PC-3 (cell line): ENCODE data around the gene HOXA6. TPM values are rescaled to one million over a fixed set of nuclear protein-coding genes. Genes with fewer than 3 reads are reported as not detected.

Experiments
- ATAC-seq: fragments of 200-7000 bp; cut with Tn5 transposase; 2 replicates; pipeline ENCODE4 v1.9.1; 2020; ENCODE audit warnings: mild to moderate bottlenecking, moderate library complexity
- BruUV-seq: library from RNA; stranded (reverse); fragments of 400-500 nt; replicated peaks from 2 replicates; lab custom pipeline; 2021; lab: Mats Ljungman, UMichigan
- CTCF ChIA-PET: fragments of 300-600 bp; sonication (Branson Sonifier 250); formaldehyde crosslinking; loops from one replicate; lab custom pipeline; 2022; ENCODE audit warnings: antibody characterized with exemption; lab: Charles Lee
- POLR2A ChIA-PET: fragments of 300-600 bp; sonication (Branson Sonifier 250); formaldehyde crosslinking; loops from one replicate; lab custom pipeline; 2022; ENCODE audit warnings: antibody characterized with exemption; ENCODE audit not compliant: unreplicated experiment; lab: Charles Lee
- DNase-seq: peaks from one replicate; pipeline ENCODE4 v3.0.0-alpha.2; 2015
- H2AFZ ChIP-seq: fragments of 300-600 bp; sonication (generic); 2 replicates; pipeline ENCODE4 v1.6.0; 2016; ENCODE audit warnings: antibody characterized with exemption, low read length
- H3F3A ChIP-seq: fragments of 300-600 bp; sonication (generic); one replicate; pipeline ENCODE4 v1.6.0; 2017; ENCODE audit warnings: antibody characterized with exemption, low read length, control low read depth, mild to moderate bottlenecking; ENCODE audit not compliant: unreplicated experiment
- H3K27ac ChIP-seq: fragments of 300-600 bp; sonication (generic); 2 replicates; pipeline ENCODE4 v1.5.1; 2016; ENCODE audit warnings: mild to moderate bottlenecking, low read length
- H3K27me3 ChIP-seq: fragments of 300-600 bp; sonication (generic); 2 replicates; pipeline ENCODE4 v1.6.1; 2016; ENCODE audit warnings: low read length, mixed read lengths
- H3K36me3 ChIP-seq: fragments of 300-600 bp; sonication (generic); 2 replicates; pipeline ENCODE4 v1.6.1; 2016; ENCODE audit warnings: low read depth, mixed run types, low read length, mixed read lengths
- H3K4me1 ChIP-seq: fragments of 300-600 bp; sonication (generic); 2 replicates; pipeline ENCODE4 v1.5.1; 2016; ENCODE audit warnings: low read length; ENCODE audit not compliant: insufficient read depth
- H3K4me2 ChIP-seq: fragments of 300-600 bp; sonication (generic); 2 replicates; pipeline ENCODE4 v1.6.0; 2016; ENCODE audit warnings: low read length
- H3K4me3 ChIP-seq: fragments of 300-600 bp; sonication (generic); 2 replicates; pipeline ENCODE4 v1.5.1; 2016; ENCODE audit warnings: mild to moderate bottlenecking, low read length, mixed read lengths
- H3K79me2 ChIP-seq: fragments of 300-600 bp; sonication (generic); 2 replicates; pipeline ENCODE4 v1.6.1; 2017; ENCODE audit warnings: low read length, mixed read lengths
- H3K9ac ChIP-seq: fragments of 300-600 bp; sonication (generic); 2 replicates; pipeline ENCODE4 v1.6.0; 2016; ENCODE audit warnings: mild to moderate bottlenecking, low read length
- H3K9me2 ChIP-seq: fragments of 300-600 bp; sonication (generic); replicated peaks from 2 replicates; pipeline ENCODE4 v1.6.1; 2016; ENCODE audit warnings: mixed run types, low read length, mixed read lengths
- H3K9me3 ChIP-seq: fragments of 300-600 bp; sonication (generic); 2 replicates; pipeline ENCODE4 v1.6.1; 2016; ENCODE audit warnings: low read length, mixed read lengths
- H4K20me1 ChIP-seq: fragments of 300-600 bp; sonication (generic); 2 replicates; pipeline ENCODE4 v1.6.1; 2016; ENCODE audit warnings: low read length, mixed read lengths
- EZH2 ChIP-seq: fragments of 300-600 bp; sonication (generic); IDR thresholded peaks from one replicate; pipeline ENCODE4 v1.6.1; 2017; ENCODE audit warnings: antibody characterized with exemption, mild to moderate bottlenecking, low read length; ENCODE audit not compliant: unreplicated experiment
- EZH2phosphoT487 ChIP-seq: fragments of 300-600 bp; sonication (generic); IDR thresholded peaks from 2 replicates; pipeline ENCODE4 v1.6.1; 2018; ENCODE audit warnings: mild to moderate bottlenecking, antibody characterized with exemption, low read length, borderline replicate concordance
- intact Hi-C: fragments of 100-400 bp; cut with micrococcal nuclease; formaldehyde crosslinking; loops from 2 replicates; pipeline ENCODE4 v1.9.0; 2023
- total RNA-seq: library from RNA; depleted of rRNA; stranded (reverse); fragments of >200 nt; gene quantifications from 2 replicates; pipeline ENCODE4 v1.2.3, GENCODE V29; 2014
- TF ChIP-seq, protein P1 (sequence below): fragments of 300-600 bp; sonication (generic); conservative IDR thresholded peaks from 2 replicates; pipeline ENCODE4 v1.5.1; 2017; ENCODE audit warnings: antibody characterized with exemption, low read depth, mild to moderate bottlenecking, low read length

HOXA6 gene
- total RNA-seq, 1 experiment from 2014 or later: 8.3 TPM

DNA sequence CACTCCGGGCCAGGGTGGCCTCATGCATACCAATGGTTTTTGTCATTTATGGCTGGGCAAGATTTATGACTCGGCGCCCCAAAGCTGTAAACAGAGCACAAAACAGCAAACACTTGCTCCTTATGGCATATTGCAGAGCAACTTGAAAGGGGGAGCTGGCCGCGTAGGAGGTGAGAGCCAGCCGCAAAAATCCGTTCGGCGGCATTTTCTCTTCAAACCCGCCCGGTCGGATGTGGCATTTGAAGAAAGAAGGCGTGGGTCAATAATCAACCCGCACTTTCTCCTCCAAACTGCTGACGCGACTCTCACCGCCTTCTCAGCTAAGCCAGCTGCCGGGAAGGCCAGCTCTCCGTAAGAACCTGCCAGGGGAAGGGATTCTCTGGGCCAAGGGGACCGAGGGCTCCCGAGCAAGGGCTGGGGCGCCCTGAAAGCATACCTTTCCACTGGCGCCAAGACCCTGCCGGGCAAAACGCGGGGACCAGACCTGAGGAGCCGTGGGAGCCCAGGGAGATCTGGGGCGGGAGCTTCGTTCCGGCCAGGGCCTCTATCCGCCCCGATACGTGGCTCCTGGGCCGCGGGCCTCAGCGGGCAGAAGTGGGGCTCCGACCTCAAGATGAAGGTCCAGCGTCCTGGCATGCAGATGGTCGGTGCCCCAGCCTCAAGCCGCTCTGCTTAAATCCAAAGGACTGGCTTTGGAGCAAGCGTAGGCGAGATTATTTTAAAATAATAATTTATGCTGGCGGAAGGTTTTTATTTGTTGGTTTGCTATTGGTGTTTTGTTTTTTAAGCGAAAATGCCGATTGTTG is 32.1 kb downstream of the HOXA6 start:
- Histone ChIP-seq H3K4me3 (peak overlapping the region; percentile 66), H3K4me1 (peaks cover 45% of the 10 kb centered on the region), H3K79me2 (peaks cover 67% of the 10 kb centered on the region), H3K4me2 (peak overlapping the region; percentile 98), H3K36me3 (no peaks in the 10 kb centered on the region; the same call in 1 of the 2 replicates), H3K9me3 (no peaks in the 10 kb centered on the region), H3K27ac (peak overlapping the region; percentile 84), H2AFZ (peak overlapping the region; percentile 16; the same call in 1 of the 2 replicates), H3K9me2 (no peaks in the 10 kb centered on the region), H3K9ac (peak overlapping the region; percentile 50), H3K27me3 (no peaks in the 10 kb centered on the region), H4K20me1 (no peaks in the 10 kb centered on the region), H3F3A (peaks cover 3% of the 10 kb centered on the region)
- intact Hi-C loops: no loop called here
- CTCF ChIA-PET: no interaction called here
- ATAC-seq: peak; percentile 42
- no TSS peak for BruUV-seq
- peak; percentile 95 for DNase-seq
- TF ChIP-seq EZH2phosphoT487 (no peak), EZH2 (no peak)
- TF ChIP-seq, protein P1, sequence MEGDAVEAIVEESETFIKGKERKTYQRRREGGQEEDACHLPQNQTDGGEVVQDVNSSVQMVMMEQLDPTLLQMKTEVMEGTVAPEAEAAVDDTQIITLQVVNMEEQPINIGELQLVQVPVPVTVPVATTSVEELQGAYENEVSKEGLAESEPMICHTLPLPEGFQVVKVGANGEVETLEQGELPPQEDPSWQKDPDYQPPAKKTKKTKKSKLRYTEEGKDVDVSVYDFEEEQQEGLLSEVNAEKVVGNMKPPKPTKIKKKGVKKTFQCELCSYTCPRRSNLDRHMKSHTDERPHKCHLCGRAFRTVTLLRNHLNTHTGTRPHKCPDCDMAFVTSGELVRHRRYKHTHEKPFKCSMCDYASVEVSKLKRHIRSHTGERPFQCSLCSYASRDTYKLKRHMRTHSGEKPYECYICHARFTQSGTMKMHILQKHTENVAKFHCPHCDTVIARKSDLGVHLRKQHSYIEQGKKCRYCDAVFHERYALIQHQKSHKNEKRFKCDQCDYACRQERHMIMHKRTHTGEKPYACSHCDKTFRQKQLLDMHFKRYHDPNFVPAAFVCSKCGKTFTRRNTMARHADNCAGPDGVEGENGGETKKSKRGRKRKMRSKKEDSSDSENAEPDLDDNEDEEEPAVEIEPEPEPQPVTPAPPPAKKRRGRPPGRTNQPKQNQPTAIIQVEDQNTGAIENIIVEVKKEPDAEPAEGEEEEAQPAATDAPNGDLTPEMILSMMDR: no peak
- POLR2A ChIA-PET: interaction anchor here (0.6 to 1.0 kb wide), 3 partner anchors 16 to 548 kb away, joined by 3 read pairs; partner anchors contain the start of gene HOXA3

DNA sequence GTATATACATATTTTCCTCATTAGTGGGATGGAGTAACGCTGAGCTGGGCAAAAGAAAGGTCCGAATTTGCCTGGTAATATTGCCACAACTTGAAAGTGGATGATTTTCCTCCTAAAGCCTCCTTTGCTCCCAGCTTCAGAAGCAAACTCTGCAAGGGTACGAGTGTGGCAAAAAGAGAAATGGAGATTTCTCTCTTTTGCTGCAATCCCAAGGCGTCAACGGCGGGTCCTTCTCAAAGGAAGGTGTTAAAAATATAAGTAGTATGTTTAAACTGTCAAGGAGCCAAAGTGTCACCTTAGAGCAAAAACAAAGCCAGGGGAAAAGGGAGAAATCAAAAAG is 32.7 kb downstream of the HOXA6 start:
- Histone ChIP-seq H3K4me1 (peaks cover 51% of the 10 kb centered on the region), H3K36me3 (no peaks in the 10 kb centered on the region; the same call in 1 of the 2 replicates), H3K9me2 (no peaks in the 10 kb centered on the region), H3K4me3 (peak overlapping the region; percentile 66), H4K20me1 (no peaks in the 10 kb centered on the region), H3K79me2 (peaks cover 73% of the 10 kb centered on the region), H3F3A (peaks cover 3% of the 10 kb centered on the region), H2AFZ (peak overlapping the region; percentile 16; the same call in 1 of the 2 replicates), H3K4me2 (peak overlapping the region; percentile 98), H3K27ac (peak overlapping the region; percentile 84), H3K9ac (peak overlapping the region; percentile 50; the same call in 1 of the 2 replicates), H3K9me3 (no peaks in the 10 kb centered on the region), H3K27me3 (no peaks in the 10 kb centered on the region)
- DNase-seq (no peak), ATAC-seq (no peak)
- ChIA-PET POLR2A (interaction anchor here (1.0 to 1.1 kb wide), 2 partner anchors 16 to 37 kb away, joined by 3 to 9 read pairs; partner anchors contain the start of gene HOXA3), CTCF (no interaction called here)
- BruUV-seq: no TSS peak
- intact Hi-C loops: no loop called here
- no peak for TF ChIP-seq EZH2

DNA sequence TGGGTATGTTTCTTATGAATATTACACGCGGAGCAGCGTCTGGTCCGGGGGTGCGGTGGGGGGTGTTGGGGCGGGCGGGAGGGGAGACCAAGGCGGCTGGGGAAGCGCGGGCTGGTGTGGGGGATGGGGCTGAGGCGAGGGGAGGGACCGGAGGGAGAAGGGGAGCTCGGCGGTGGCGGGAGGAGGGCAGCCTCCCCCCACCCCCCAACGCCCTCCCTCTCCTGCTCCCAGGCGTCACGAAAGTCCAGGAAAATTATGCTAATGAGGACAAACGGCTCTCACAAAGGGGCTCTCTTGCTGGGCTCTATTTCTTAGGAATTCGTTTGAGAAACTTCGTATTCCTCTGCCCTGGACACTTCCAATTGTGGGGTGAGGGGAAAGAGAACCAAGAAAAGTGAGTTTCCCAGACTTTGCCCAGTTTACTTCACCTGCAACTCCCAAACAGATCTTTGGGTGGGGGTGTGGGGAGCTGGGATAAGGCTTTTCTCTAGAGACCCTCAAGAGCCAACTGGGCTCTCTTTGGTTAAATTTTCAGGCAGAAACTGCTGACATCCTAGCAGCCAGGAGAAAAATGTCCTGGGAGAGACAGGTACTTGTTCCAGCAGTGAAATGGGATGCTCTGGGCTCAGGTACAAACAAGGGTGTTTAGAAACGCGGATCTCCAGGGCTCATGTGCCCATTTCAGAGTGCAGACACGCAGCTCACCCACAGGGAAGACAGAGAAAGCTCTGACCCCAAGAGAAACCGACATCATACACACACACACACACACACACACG is 33.4 kb downstream of the HOXA6 start:
- Histone ChIP-seq H3K36me3 (no peaks in the 10 kb centered on the region; the same call in 1 of the 2 replicates), H3K27me3 (no peaks in the 10 kb centered on the region), H3K9me2 (no peaks in the 10 kb centered on the region), H3K9ac (peak overlapping the region; percentile 74), H2AFZ (no peak overlapping the region; the same call in 1 of the 2 replicates), H3K9me3 (no peaks in the 10 kb centered on the region), H3K27ac (peak overlapping the region; percentile 86), H3K4me1 (peaks cover 56% of the 10 kb centered on the region), H3F3A (peaks cover 3% of the 10 kb centered on the region), H3K4me2 (peak overlapping the region; percentile 98), H3K79me2 (peaks cover 79% of the 10 kb centered on the region), H4K20me1 (no peaks in the 10 kb centered on the region), H3K4me3 (peak overlapping the region; percentile 81)
- CTCF ChIA-PET: no interaction called here
- intact Hi-C loops: loop anchor here (1.0 kb wide), 1 partner anchor 20 kb away; no protein-coding TSS in a partner anchor
- BruUV-seq: TSS peak; percentile 73
- TF ChIP-seq, protein P1: no peak
- no peak for TF ChIP-seq EZH2
- TF ChIP-seq EZH2phosphoT487: no peak
- peak; percentile 5 for ATAC-seq
- POLR2A ChIA-PET: interaction anchor here (1.1 kb wide), 1 partner anchor 16 kb away, joined by 9 read pairs; no protein-coding TSS in a partner anchor
- DNase-seq: peak; percentile 55
